ENCODE data around the gene FBXO7. TPM values are rescaled to one million over a fixed set of nuclear protein-coding genes. Genes with fewer than 3 reads are reported as not detected.
A peak's percentile ranks its signal among the peaks of the same experiment; 100 is the strongest.

The FBXO7 gene
- total RNA-seq, 1 experiment from 2014 or later: 47.8 TPM

- no peak overlapping the region for H2BK5ac ChIP-seq (ENCODE audit: insufficient read length, low read length)
Measured at GRCh38 chr22:32444068-32444467, 30.5 kb upstream of the FBXO7 start.

More at GRCh38 chr22:32444068-32444467, 30.5 kb upstream of the FBXO7 start:
- H2BK12ac ChIP-seq (ENCODE audit: insufficient read length, low read depth, low read length): no peak overlapping the region
- H3K4me1 ChIP-seq (ENCODE audit: insufficient read depth, low read length): no peaks in the 10 kb centered on the region
- no peak overlapping the region for H4K8ac ChIP-seq (replicated peaks; ENCODE audit: insufficient read length, low read depth, low read length)
- H3K27me3 ChIP-seq (ENCODE audit: insufficient read depth, low read length): no peaks in the 10 kb centered on the region; the same call in 1 of the 2 replicates
- H3K56ac ChIP-seq (ENCODE audit: insufficient read length, low read depth, low read length): no peak overlapping the region
- H2BK15ac ChIP-seq (ENCODE audit: low read depth, low read length): no peak overlapping the region
- Mint-ChIP-seq H3K4me1 (no peaks in the 10 kb centered on the region), H3K27ac (no peak overlapping the region), H3K27me3 (ENCODE audit: low read depth) (peaks cover 13% of the 10 kb centered on the region), H3K9me3 (no peaks in the 10 kb centered on the region), H3K4me3 (no peak overlapping the region), H3K36me3 (ENCODE audit: insufficient read depth in 1 of 3, low read depth in 3 of 3) (no peaks in the 10 kb centered on the region)
- H4K5ac ChIP-seq (ENCODE audit: insufficient read length, low read depth, low read length): no peak overlapping the region
- no peak overlapping the region for H3K4ac ChIP-seq (ENCODE audit: low read depth, low read length)
- H3K14ac ChIP-seq (ENCODE audit: insufficient read depth, low read length): no peak overlapping the region
- no peaks in the 10 kb centered on the region for H3K23me2 ChIP-seq (ENCODE audit: insufficient read length, low read depth, low read length, poor library complexity, severe bottlenecking)
- H3K18ac ChIP-seq (ENCODE audit: insufficient read length, low read depth, low read length): no peak overlapping the region
- H3K4me2 ChIP-seq (ENCODE audit: insufficient read depth, insufficient read length, low read length): no peak overlapping the region
- no peak overlapping the region for H2AK5ac ChIP-seq (ENCODE audit: insufficient read length, low read length)
- H3K79me1 ChIP-seq (ENCODE audit: insufficient read depth, low read depth, low read length, poor library complexity, severe bottlenecking): no peaks in the 10 kb centered on the region
- no peak overlapping the region for H3K27ac ChIP-seq (ENCODE audit: insufficient read length, low read depth, low read length)
- H3K9ac ChIP-seq (ENCODE audit: extremely low read depth, insufficient read length, low read length): no peak overlapping the region
- no peak overlapping the region for H4K91ac ChIP-seq (ENCODE audit: insufficient read length, low read depth, low read length)
- no peak overlapping the region for H3K23ac ChIP-seq (ENCODE audit: insufficient read length, low read depth, low read length)
- H3T11ph ChIP-seq (ENCODE audit: low read length): no peak overlapping the region
- H3K79me2 ChIP-seq (ENCODE audit: insufficient read depth, low read length): no peaks in the 10 kb centered on the region
- peak; percentile 33 for DNase-seq
- WGBS (ENCODE audit: extremely low coverage, insufficient read length, low lambda C conversion rate): no CpG with 5 or more reads among the region's 6 CpGs
- H2AFZ ChIP-seq (ENCODE audit: low read length): no peak overlapping the region
- H4K20me1 ChIP-seq (ENCODE audit: control insufficient read depth, insufficient read depth, insufficient read length): no peaks in the 10 kb centered on the region
- TF ChIP-seq, protein P1, sequence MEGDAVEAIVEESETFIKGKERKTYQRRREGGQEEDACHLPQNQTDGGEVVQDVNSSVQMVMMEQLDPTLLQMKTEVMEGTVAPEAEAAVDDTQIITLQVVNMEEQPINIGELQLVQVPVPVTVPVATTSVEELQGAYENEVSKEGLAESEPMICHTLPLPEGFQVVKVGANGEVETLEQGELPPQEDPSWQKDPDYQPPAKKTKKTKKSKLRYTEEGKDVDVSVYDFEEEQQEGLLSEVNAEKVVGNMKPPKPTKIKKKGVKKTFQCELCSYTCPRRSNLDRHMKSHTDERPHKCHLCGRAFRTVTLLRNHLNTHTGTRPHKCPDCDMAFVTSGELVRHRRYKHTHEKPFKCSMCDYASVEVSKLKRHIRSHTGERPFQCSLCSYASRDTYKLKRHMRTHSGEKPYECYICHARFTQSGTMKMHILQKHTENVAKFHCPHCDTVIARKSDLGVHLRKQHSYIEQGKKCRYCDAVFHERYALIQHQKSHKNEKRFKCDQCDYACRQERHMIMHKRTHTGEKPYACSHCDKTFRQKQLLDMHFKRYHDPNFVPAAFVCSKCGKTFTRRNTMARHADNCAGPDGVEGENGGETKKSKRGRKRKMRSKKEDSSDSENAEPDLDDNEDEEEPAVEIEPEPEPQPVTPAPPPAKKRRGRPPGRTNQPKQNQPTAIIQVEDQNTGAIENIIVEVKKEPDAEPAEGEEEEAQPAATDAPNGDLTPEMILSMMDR (conservative IDR thresholded peaks at IDR 0.05): peak; percentile 56; the same call in 2 of the 3 replicates
- no peak overlapping the region for H2BK20ac ChIP-seq (ENCODE audit: low read depth, low read length, poor library complexity, severe bottlenecking)
- no peaks in the 10 kb centered on the region for H3K9me3 ChIP-seq (ENCODE audit: control insufficient read depth, low read depth, low read length)
- H2BK120ac ChIP-seq (ENCODE audit: low read depth, low read length, poor library complexity, severe bottlenecking): no peak overlapping the region

Measured in H9 (cell line).